Dendritic cell treated with granulocyte-macrophage colony-stimulating factor and Interleukin-4, amounts not matched to agents 40 ng/mL and 50 ng/mL, for 4 days (primary cell): ENCODE results near the gene SLC4A3.
A peak's percentile ranks its signal among the peaks of the same experiment; 100 is the strongest.

ENCODE experiments used
- H3K27ac Mint-ChIP-seq: one replicate; pipeline ENCODE4 v1.8.0; 2022; ENCODE audit warnings: mild to moderate bottlenecking, mixed read lengths
- H3K27me3 Mint-ChIP-seq: one replicate; pipeline ENCODE4 v1.8.0; 2022; ENCODE audit warnings: mild to moderate bottlenecking, mixed read lengths
- H3K36me3 Mint-ChIP-seq: one replicate; pipeline ENCODE4 v1.8.0; 2022; ENCODE audit warnings: low read depth, mixed read lengths
- H3K4me1 Mint-ChIP-seq: one replicate; pipeline ENCODE4 v1.8.0; 2022; ENCODE audit warnings: low read depth, mixed read lengths
- H3K4me3 Mint-ChIP-seq: one replicate; pipeline ENCODE4 v1.8.0; 2022; ENCODE audit warnings: mild to moderate bottlenecking, moderate library complexity, mixed read lengths
- H3K9me3 Mint-ChIP-seq: one replicate; pipeline ENCODE4 v1.8.0; 2022; ENCODE audit warnings: mixed read lengths
- intact Hi-C: fragments of 100-400 bp; cut with micrococcal nuclease; formaldehyde crosslinking; loops from one replicate; pipeline ENCODE4 v1.15.0; 2022

SLC4A3 gene

GRCh38 chr2:219631904-219632759 is 4.7 kb downstream of the SLC4A3 start:
- no peak overlapping the region for H3K4me3 Mint-ChIP-seq
- H3K36me3 Mint-ChIP-seq: no peaks in the 10 kb centered on the region
- intact Hi-C loops: no loop called here
- H3K4me1 Mint-ChIP-seq: peaks cover 22% of the 10 kb centered on the region
- H3K9me3 Mint-ChIP-seq: no peaks in the 10 kb centered on the region
- no peak overlapping the region for H3K27ac Mint-ChIP-seq
- peaks cover 59% of the 10 kb centered on the region for H3K27me3 Mint-ChIP-seq

GRCh38 chr2:219632760-219633105 is 5.3 kb downstream of the SLC4A3 start:
- H3K27me3 Mint-ChIP-seq: peaks cover 58% of the 10 kb centered on the region
- no peak overlapping the region for H3K4me3 Mint-ChIP-seq
- no peaks in the 10 kb centered on the region for H3K36me3 Mint-ChIP-seq
- H3K4me1 Mint-ChIP-seq: peaks cover 22% of the 10 kb centered on the region
- no peaks in the 10 kb centered on the region for H3K9me3 Mint-ChIP-seq
- H3K27ac Mint-ChIP-seq: no peak overlapping the region
- intact Hi-C loops: no loop called here

GRCh38 chr2:219633276-219634065 is 6.0 kb downstream of the SLC4A3 start:
- no peak overlapping the region for H3K27ac Mint-ChIP-seq
- no peaks in the 10 kb centered on the region for H3K36me3 Mint-ChIP-seq
- H3K4me1 Mint-ChIP-seq: peaks cover 18% of the 10 kb centered on the region
- H3K4me3 Mint-ChIP-seq: no peak overlapping the region
- intact Hi-C loops: no loop called here
- H3K9me3 Mint-ChIP-seq: no peaks in the 10 kb centered on the region
- peaks cover 51% of the 10 kb centered on the region for H3K27me3 Mint-ChIP-seq

- no peaks in the 10 kb centered on the region for H3K36me3 Mint-ChIP-seq
- H3K9me3 Mint-ChIP-seq: no peaks in the 10 kb centered on the region
These were observed 6.9 kb downstream of the SLC4A3 start for GRCh38 chr2:219634171-219634940.

GRCh38 chr2:219634951-219635751 is 7.7 kb downstream of the SLC4A3 start:
- H3K9me3 Mint-ChIP-seq: no peaks in the 10 kb centered on the region
- no peak overlapping the region for H3K4me3 Mint-ChIP-seq
- no peak overlapping the region for H3K27ac Mint-ChIP-seq
- peaks cover 20% of the 10 kb centered on the region for H3K4me1 Mint-ChIP-seq
- H3K27me3 Mint-ChIP-seq: peaks cover 36% of the 10 kb centered on the region
- intact Hi-C loops: no loop called here
- no peaks in the 10 kb centered on the region for H3K36me3 Mint-ChIP-seq

More at GRCh38 chr2:219634171-219634940, 6.9 kb downstream of the SLC4A3 start:
- H3K27me3 Mint-ChIP-seq: peaks cover 42% of the 10 kb centered on the region
- no peak overlapping the region for H3K27ac Mint-ChIP-seq
- peaks cover 18% of the 10 kb centered on the region for H3K4me1 Mint-ChIP-seq
- intact Hi-C loops: no loop called here
- no peak overlapping the region for H3K4me3 Mint-ChIP-seq

- H3K27me3 Mint-ChIP-seq: peaks cover 26% of the 10 kb centered on the region
- no peaks in the 10 kb centered on the region for H3K36me3 Mint-ChIP-seq
- H3K27ac Mint-ChIP-seq: no peak overlapping the region
- intact Hi-C loops: no loop called here
- H3K4me3 Mint-ChIP-seq: no peak overlapping the region
- peaks cover 15% of the 10 kb centered on the region for H3K4me1 Mint-ChIP-seq
- no peaks in the 10 kb centered on the region for H3K9me3 Mint-ChIP-seq
These were observed 8.9 kb downstream of the SLC4A3 start for GRCh38 chr2:219636144-219636915.

- Mint-ChIP-seq H3K4me1 (peaks cover 20% of the 10 kb centered on the region), H3K27me3 (peaks cover 32% of the 10 kb centered on the region), H3K4me3 (no peak overlapping the region), H3K9me3 (no peaks in the 10 kb centered on the region), H3K27ac (no peak overlapping the region), H3K36me3 (no peaks in the 10 kb centered on the region)
- intact Hi-C loops: no loop called here
These were observed 9.8 kb downstream of the SLC4A3 start for GRCh38 chr2:219636941-219637841.

- no peaks in the 10 kb centered on the region for H3K36me3 Mint-ChIP-seq
These were observed 10.4 kb downstream of the SLC4A3 start for GRCh38 chr2:219637842-219638185.

GRCh38 chr2:219638217-219638947 is 11.0 kb downstream of the SLC4A3 start:
- H3K4me3 Mint-ChIP-seq: no peak overlapping the region
- intact Hi-C loops: no loop called here
- peaks cover 29% of the 10 kb centered on the region for H3K4me1 Mint-ChIP-seq
- no peaks in the 10 kb centered on the region for H3K9me3 Mint-ChIP-seq
- peaks cover 35% of the 10 kb centered on the region for H3K27me3 Mint-ChIP-seq
- H3K27ac Mint-ChIP-seq: peak overlapping the region; percentile 8
- no peaks in the 10 kb centered on the region for H3K36me3 Mint-ChIP-seq

More at GRCh38 chr2:219637842-219638185, 10.4 kb downstream of the SLC4A3 start:
- intact Hi-C loops: no loop called here
- H3K4me3 Mint-ChIP-seq: no peak overlapping the region
- peaks cover 32% of the 10 kb centered on the region for H3K27me3 Mint-ChIP-seq
- no peak overlapping the region for H3K27ac Mint-ChIP-seq
- peaks cover 26% of the 10 kb centered on the region for H3K4me1 Mint-ChIP-seq
- no peaks in the 10 kb centered on the region for H3K9me3 Mint-ChIP-seq

GRCh38 chr2:219638948-219639755 is 11.7 kb downstream of the SLC4A3 start:
- H3K9me3 Mint-ChIP-seq: no peaks in the 10 kb centered on the region
- peaks cover 29% of the 10 kb centered on the region for H3K4me1 Mint-ChIP-seq
- intact Hi-C loops: no loop called here
- peaks cover 36% of the 10 kb centered on the region for H3K27me3 Mint-ChIP-seq
- no peaks in the 10 kb centered on the region for H3K36me3 Mint-ChIP-seq
- no peak overlapping the region for H3K4me3 Mint-ChIP-seq
- peak overlapping the region; percentile 8 for H3K27ac Mint-ChIP-seq
